Astrocyte (in vitro differentiated cells and primary cell): ENCODE measurements around the gene HSD17B3. TPM values are rescaled to one million over a fixed set of nuclear protein-coding genes. Genes with fewer than 3 reads are reported as not detected.

ENCODE experiments used
- DNase-seq: peaks from one replicate; pipeline ENCODE4 v3.0.0-alpha.2; 2010; ENCODE audit warnings: low read depth
- FAIRE-seq: peaks from 2 replicates; lab custom pipeline; 2011; peaks lifted over from hg19 to GRCh38; lab: Jason Lieb, UNC
- H2AFZ ChIP-seq: 2 replicates; pipeline ENCODE4 v1.6.0; 2012; ENCODE audit warnings: low read depth, low read length, inconsistent platforms
- H3K27ac ChIP-seq: 2 replicates; pipeline ENCODE4 v1.5.1; 2011; ENCODE audit warnings: low read depth, low read length, inconsistent platforms
- H3K27me3 ChIP-seq: 2 replicates; pipeline ENCODE4 v1.6.0; 2011; ENCODE audit warnings: low read length, inconsistent platforms; ENCODE audit not compliant: insufficient read depth
- H3K36me3 ChIP-seq: 2 replicates; pipeline ENCODE4 v1.5.1; 2011; ENCODE audit warnings: low read length, inconsistent platforms; ENCODE audit not compliant: insufficient read depth
- H3K4me1 ChIP-seq: 2 replicates; pipeline ENCODE4 v1.5.1; 2011; ENCODE audit warnings: low read length, inconsistent platforms; ENCODE audit not compliant: insufficient read depth
- H3K4me2 ChIP-seq: 2 replicates; pipeline ENCODE4 v1.6.0; 2012; ENCODE audit warnings: low read length, inconsistent platforms
- H3K4me3 ChIP-seq: 2 replicates; pipeline ENCODE4 v1.5.1; 2011; ENCODE audit warnings: low read depth, mild to moderate bottlenecking, low read length, inconsistent platforms; ENCODE audit not compliant: insufficient read depth
- H3K79me2 ChIP-seq: 2 replicates; pipeline ENCODE4 v1.6.0; 2012; ENCODE audit warnings: mild to moderate bottlenecking, low read length, inconsistent platforms; ENCODE audit not compliant: insufficient read depth
- H3K9ac ChIP-seq: 2 replicates; pipeline ENCODE4 v1.6.0; 2012; ENCODE audit warnings: mild to moderate bottlenecking, low read length, inconsistent platforms
- H3K9me3 ChIP-seq: 2 replicates; pipeline ENCODE4 v1.5.1; 2012; ENCODE audit warnings: low read depth, mild to moderate bottlenecking, low read length, inconsistent platforms; ENCODE audit not compliant: insufficient read depth
- H4K20me1 ChIP-seq: 2 replicates; pipeline ENCODE4 v1.6.0; 2012; ENCODE audit warnings: low read length, inconsistent platforms; ENCODE audit not compliant: insufficient read depth
- H3K27ac Mint-ChIP-seq: one replicate; pipeline ENCODE4 v1.8.0; 2021; ENCODE audit warnings: mild to moderate bottlenecking, mixed read lengths; ENCODE audit not compliant: unreplicated experiment
- H3K27me3 Mint-ChIP-seq: one replicate; pipeline ENCODE4 v1.8.0; 2021; ENCODE audit warnings: low read depth, mixed read lengths; ENCODE audit not compliant: unreplicated experiment
- H3K36me3 Mint-ChIP-seq: one replicate; pipeline ENCODE4 v1.8.0; 2021; ENCODE audit warnings: low read depth, mixed read lengths; ENCODE audit not compliant: unreplicated experiment
- H3K4me1 Mint-ChIP-seq: one replicate; pipeline ENCODE4 v1.8.0; 2021; ENCODE audit warnings: low read depth, mixed read lengths; ENCODE audit not compliant: unreplicated experiment
- H3K4me3 Mint-ChIP-seq: one replicate; pipeline ENCODE4 v1.8.0; 2021; ENCODE audit warnings: mild to moderate bottlenecking, moderate library complexity, mixed read lengths; ENCODE audit not compliant: unreplicated experiment
- H3K9me3 Mint-ChIP-seq: one replicate; pipeline ENCODE4 v1.8.0; 2021; ENCODE audit warnings: mild to moderate bottlenecking, mixed read lengths; ENCODE audit not compliant: unreplicated experiment
- EZH2 ChIP-seq: IDR thresholded peaks from 2 replicates; pipeline ENCODE4 v1.6.1; 2012; ENCODE audit warnings: mild to moderate bottlenecking, low read length, inconsistent platforms; ENCODE audit not compliant: insufficient read depth
- total RNA-seq: library from RNA; stranded (reverse); gene quantifications from 2 replicates; pipeline ENCODE4 v1.2.1, GENCODE V29; 2021
- TF ChIP-seq, protein P1 (sequence below): IDR thresholded peaks from 2 replicates; pipeline ENCODE4 v1.5.1; 2011; ENCODE audit warnings: low read depth, mild to moderate bottlenecking, inconsistent platforms, low read length, moderate library complexity; ENCODE audit not compliant: insufficient read depth

Gene HSD17B3
- total RNA-seq, 1 donor from 2014 or later = not detected

GRCh38 chr9:96185518-96186156 lies 116.3 kb downstream of the HSD17B3 start:
- Histone ChIP-seq H3K4me1 (no peaks in the 10 kb centered on the region), H4K20me1 (no peaks in the 10 kb centered on the region), H3K27ac (no peak overlapping the region), H3K79me2 (no peaks in the 10 kb centered on the region), H3K9ac (no peak overlapping the region), H3K9me3 (peaks cover 13% of the 10 kb centered on the region), H3K4me2 (no peak overlapping the region), H2AFZ (no peak overlapping the region), H3K27me3 (peaks cover 3% of the 10 kb centered on the region), H3K4me3 (no peak overlapping the region), H3K36me3 (no peaks in the 10 kb centered on the region)
- no peak for FAIRE-seq
- Mint-ChIP-seq H3K9me3 (peaks cover 15% of the 10 kb centered on the region), H3K4me3 (no peak overlapping the region), H3K27me3 (peaks cover 30% of the 10 kb centered on the region), H3K27ac (no peak overlapping the region), H3K4me1 (no peaks in the 10 kb centered on the region), H3K36me3 (peaks cover 3% of the 10 kb centered on the region)
- no peak for DNase-seq
- TF ChIP-seq, protein P1, sequence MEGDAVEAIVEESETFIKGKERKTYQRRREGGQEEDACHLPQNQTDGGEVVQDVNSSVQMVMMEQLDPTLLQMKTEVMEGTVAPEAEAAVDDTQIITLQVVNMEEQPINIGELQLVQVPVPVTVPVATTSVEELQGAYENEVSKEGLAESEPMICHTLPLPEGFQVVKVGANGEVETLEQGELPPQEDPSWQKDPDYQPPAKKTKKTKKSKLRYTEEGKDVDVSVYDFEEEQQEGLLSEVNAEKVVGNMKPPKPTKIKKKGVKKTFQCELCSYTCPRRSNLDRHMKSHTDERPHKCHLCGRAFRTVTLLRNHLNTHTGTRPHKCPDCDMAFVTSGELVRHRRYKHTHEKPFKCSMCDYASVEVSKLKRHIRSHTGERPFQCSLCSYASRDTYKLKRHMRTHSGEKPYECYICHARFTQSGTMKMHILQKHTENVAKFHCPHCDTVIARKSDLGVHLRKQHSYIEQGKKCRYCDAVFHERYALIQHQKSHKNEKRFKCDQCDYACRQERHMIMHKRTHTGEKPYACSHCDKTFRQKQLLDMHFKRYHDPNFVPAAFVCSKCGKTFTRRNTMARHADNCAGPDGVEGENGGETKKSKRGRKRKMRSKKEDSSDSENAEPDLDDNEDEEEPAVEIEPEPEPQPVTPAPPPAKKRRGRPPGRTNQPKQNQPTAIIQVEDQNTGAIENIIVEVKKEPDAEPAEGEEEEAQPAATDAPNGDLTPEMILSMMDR = no peak
- TF ChIP-seq EZH2 = no peak

Other genes with a start within 250 kb of the HSD17B3 start
- 36.6 and 37.3 TPM in 2 replicates for gene SLC35D2, start 81.5 kb upstream of the HSD17B3 start, total RNA-seq
- gene ZNF367, start 116.2 kb upstream of the HSD17B3 start, total RNA-seq = 0.41 and 0.89 TPM in 2 replicates
- 18.1 and 20.1 TPM in 2 replicates for gene HABP4, start 148.0 kb upstream of the HSD17B3 start, total RNA-seq